ENCODE results near the gene PARP12. TPM values are rescaled to one million over a fixed set of nuclear protein-coding genes. Genes with fewer than 3 reads are reported as not detected.

The PARP12 gene
- total RNA-seq, 2 experiments from 2014 or later = 32.4 to 33.6 TPM

GRCh38 chr7:139989366-139990141 is 73.2 kb downstream of the PARP12 start:
- Mint-ChIP-seq H3K27ac (no peak overlapping the region), H3K4me1 (peaks cover 2% of the 10 kb centered on the region), H3K4me3 (no peak overlapping the region), H3K27me3 (no peaks in the 10 kb centered on the region), H3K9me3 (no peaks in the 10 kb centered on the region), H3K36me3 (no peaks in the 10 kb centered on the region)
- DNase-seq = no peak

GRCh38 chr7:139987691-139988516 is 74.8 kb downstream of the PARP12 start:
- H3K27ac Mint-ChIP-seq = no peak overlapping the region
- no peaks in the 10 kb centered on the region for H3K27me3 Mint-ChIP-seq
- H3K4me1 Mint-ChIP-seq = peaks cover 2% of the 10 kb centered on the region
- DNase-seq = no peak
- no peaks in the 10 kb centered on the region for H3K36me3 Mint-ChIP-seq
- no peaks in the 10 kb centered on the region for H3K9me3 Mint-ChIP-seq
- no peak overlapping the region for H3K4me3 Mint-ChIP-seq

- peaks cover 4% of the 10 kb centered on the region for H3K4me1 Mint-ChIP-seq
- no peaks in the 10 kb centered on the region for H3K27me3 Mint-ChIP-seq
- no peak for DNase-seq
- H3K9me3 Mint-ChIP-seq = no peaks in the 10 kb centered on the region
- H3K27ac Mint-ChIP-seq = no peak overlapping the region
- no peaks in the 10 kb centered on the region for H3K36me3 Mint-ChIP-seq
- no peak overlapping the region for H3K4me3 Mint-ChIP-seq
These were observed 76.9 kb downstream of the PARP12 start for GRCh38 chr7:139985811-139986210.

- no peaks in the 10 kb centered on the region for H3K9me3 Mint-ChIP-seq
- H3K27ac Mint-ChIP-seq = no peak overlapping the region
- DNase-seq = no peak
- H3K4me3 Mint-ChIP-seq = no peak overlapping the region
- no peaks in the 10 kb centered on the region for H3K27me3 Mint-ChIP-seq
- H3K4me1 Mint-ChIP-seq = peaks cover 10% of the 10 kb centered on the region
- H3K36me3 Mint-ChIP-seq = no peaks in the 10 kb centered on the region
These were observed 77.9 kb downstream of the PARP12 start for GRCh38 chr7:139984642-139985539.

- no peak for DNase-seq
- Mint-ChIP-seq H3K4me1 (peaks cover 10% of the 10 kb centered on the region), H3K27ac (no peak overlapping the region), H3K9me3 (no peaks in the 10 kb centered on the region), H3K36me3 (no peaks in the 10 kb centered on the region), H3K27me3 (no peaks in the 10 kb centered on the region), H3K4me3 (no peak overlapping the region)
These were observed 79.5 kb downstream of the PARP12 start for GRCh38 chr7:139982927-139983920.

- Mint-ChIP-seq H3K9me3 (no peaks in the 10 kb centered on the region), H3K27ac (no peak overlapping the region), H3K4me1 (peaks cover 14% of the 10 kb centered on the region), H3K27me3 (no peaks in the 10 kb centered on the region), H3K4me3 (no peak overlapping the region), H3K36me3 (no peaks in the 10 kb centered on the region)
- DNase-seq = no peak
These were observed 81.2 kb downstream of the PARP12 start for GRCh38 chr7:139981511-139981895.

- Mint-ChIP-seq H3K9me3 (no peaks in the 10 kb centered on the region), H3K4me3 (no peak overlapping the region), H3K36me3 (no peaks in the 10 kb centered on the region), H3K27ac (no peak overlapping the region), H3K4me1 (peaks cover 14% of the 10 kb centered on the region), H3K27me3 (no peaks in the 10 kb centered on the region)
- no peak for DNase-seq
These were observed 85.7 kb downstream of the PARP12 start for GRCh38 chr7:139976838-139977656.

- H3K9me3 Mint-ChIP-seq = no peaks in the 10 kb centered on the region
- H3K27ac Mint-ChIP-seq = no peak overlapping the region
- H3K4me3 Mint-ChIP-seq = no peak overlapping the region
- H3K27me3 Mint-ChIP-seq = no peaks in the 10 kb centered on the region
- DNase-seq = no peak
- H3K36me3 Mint-ChIP-seq = no peaks in the 10 kb centered on the region
- peaks cover 12% of the 10 kb centered on the region for H3K4me1 Mint-ChIP-seq
These were observed 86.5 kb downstream of the PARP12 start for GRCh38 chr7:139976055-139976837.

GRCh38 chr7:139974179-139974811 is 88.5 kb downstream of the PARP12 start:
- H3K36me3 Mint-ChIP-seq = no peaks in the 10 kb centered on the region
- H3K4me3 Mint-ChIP-seq = no peak overlapping the region
- DNase-seq = no peak
- H3K4me1 Mint-ChIP-seq = peaks cover 4% of the 10 kb centered on the region
- no peak overlapping the region for H3K27ac Mint-ChIP-seq
- H3K27me3 Mint-ChIP-seq = no peaks in the 10 kb centered on the region
- no peaks in the 10 kb centered on the region for H3K9me3 Mint-ChIP-seq

Other genes starting within 250 kb of the PARP12 start
- gene TBXAS1, start 233.7 kb downstream of the PARP12 start, total RNA-seq = 1 to 10 TPM; 1.5 to 1.8 TPM
- gene KDM7A, start 114.0 kb upstream of the PARP12 start, total RNA-seq = 1 to 10 TPM; 7.5 to 7.9 TPM

All from activated naive CD8-positive, alpha-beta T cell treated with anti-CD3 and anti-CD28 coated beads for 36 hours (primary cell).